Activated CD8-positive, alpha-beta T cell treated with anti-CD3 and anti-CD28 coated beads, Interleukin-2, amount 10 ng/mL, durations not matched to agents 7 days and 5 days (primary cell): ENCODE data around the gene SEMA7A. TPM values are rescaled to one million over a fixed set of nuclear protein-coding genes. Genes with fewer than 3 reads are reported as not detected.

Experiments used
- ATAC-seq: fragments of 150-1000 bp; cut with Tn5 transposase; one replicate; pipeline ENCODE4 v1.10.0; 2021; ENCODE audit warnings: moderate library complexity
- CTCF ChIA-PET: fragments of 350-600 bp; sonication (Branson Sonifier 250); formaldehyde crosslinking; loops from one replicate; lab custom pipeline; 2021; ENCODE audit warnings: antibody characterized with exemption; lab: Charles Lee
- POLR2A ChIA-PET: fragments of 350-600 bp; sonication (Branson Sonifier 250); formaldehyde crosslinking; loops from one replicate; lab custom pipeline; 2021; ENCODE audit warnings: antibody characterized with exemption; lab: Charles Lee
- DNase-seq: peaks from one replicate; pipeline ENCODE4 v3.0.0-alpha.2; 2020
- H3K27ac Mint-ChIP-seq: one replicate; pipeline ENCODE4 v1.8.0; 2021; ENCODE audit warnings: mild to moderate bottlenecking, mixed read lengths
- H3K27me3 Mint-ChIP-seq: one replicate; pipeline ENCODE4 v1.8.0; 2021; ENCODE audit warnings: low read depth, mixed read lengths
- H3K36me3 Mint-ChIP-seq: one replicate; pipeline ENCODE4 v1.8.0; 2021; ENCODE audit warnings: low read depth, mixed read lengths
- H3K4me1 Mint-ChIP-seq: one replicate; pipeline ENCODE4 v1.8.0; 2021; ENCODE audit warnings: low read depth, mixed read lengths
- H3K4me3 Mint-ChIP-seq: one replicate; pipeline ENCODE4 v1.8.0; 2021; ENCODE audit warnings: mild to moderate bottlenecking, mixed read lengths
- H3K9me3 Mint-ChIP-seq: one replicate; pipeline ENCODE4 v1.8.0; 2022; ENCODE audit warnings: mixed read lengths; ENCODE audit not compliant: insufficient read depth
- total RNA-seq, 2 experiments: library from RNA; stranded (reverse); gene quantifications; one replicate each; pipeline ENCODE4 v1.2.3, GENCODE V29; 2021

SEMA7A gene
- total RNA-seq, 2 experiments from 2014 or later, result 16.1 to 16.9 TPM

- CTCF ChIA-PET, result interaction anchor here (1.0 to 5.3 kb wide), 3 partner anchors 13 to 41 kb away, joined by 3 to 24 read pairs (median 3); no protein-coding TSS in a partner anchor
Observed at GRCh38 chr15:74397239-74398068, 36.3 kb downstream of the SEMA7A start.

DNA sequence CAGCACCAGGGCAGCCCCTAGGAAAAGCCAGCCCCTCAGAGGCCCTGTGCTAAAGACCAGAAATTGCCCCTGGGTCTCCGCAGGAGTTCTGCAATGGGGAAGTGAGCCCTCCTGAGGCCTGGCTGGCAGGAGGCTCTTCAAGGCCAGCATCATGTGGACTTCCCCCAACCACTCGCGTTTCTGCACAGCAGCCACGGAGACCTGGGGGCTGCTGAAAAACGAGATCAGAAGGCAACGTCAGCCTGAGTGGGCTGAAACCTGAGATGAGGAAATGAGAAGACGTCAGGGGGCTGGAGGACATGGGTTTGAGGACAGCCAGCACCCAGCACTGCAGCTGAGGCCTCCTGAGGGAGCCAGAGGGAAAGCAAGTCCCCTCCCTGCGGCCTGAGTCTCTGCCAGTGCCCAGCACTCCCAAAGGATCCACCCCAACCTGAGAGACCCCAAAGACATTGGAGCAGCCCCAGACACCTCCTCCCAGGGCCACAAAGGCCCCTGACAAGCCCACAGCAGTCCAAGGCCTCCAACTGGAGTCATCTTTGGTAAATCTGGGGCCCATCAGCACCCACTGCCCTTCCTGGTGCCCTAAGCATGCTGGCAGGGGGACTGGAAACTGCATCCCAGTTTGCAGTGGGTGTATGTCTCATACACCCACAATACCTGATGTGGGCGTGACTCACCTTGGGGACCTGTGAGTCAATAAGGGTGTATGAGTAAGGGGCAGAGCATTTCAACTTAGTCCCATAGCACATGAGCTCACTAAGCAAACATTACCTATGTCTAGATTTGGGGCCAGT is 37.1 kb downstream of the SEMA7A start:
- ChIA-PET POLR2A (interaction anchor here (0.6 to 4.6 kb wide), 4 partner anchors 11 to 36 kb away, joined by 3 to 23 read pairs (median 4); no protein-coding TSS in a partner anchor), CTCF (interaction anchor here (1.0 to 5.3 kb wide), 4 partner anchors 12 to 42 kb away, joined by 3 to 24 read pairs (median 6); no protein-coding TSS in a partner anchor)
- Mint-ChIP-seq H3K4me3 (no peak overlapping the region), H3K9me3 (no peaks in the 10 kb centered on the region), H3K36me3 (no peaks in the 10 kb centered on the region), H3K27ac (peak overlapping the region; percentile 81), H3K4me1 (peaks cover 88% of the 10 kb centered on the region), H3K27me3 (no peaks in the 10 kb centered on the region)
- no peak for DNase-seq
- no peak for ATAC-seq

More at GRCh38 chr15:74397239-74398068, 36.3 kb downstream of the SEMA7A start:
- H3K4me3 Mint-ChIP-seq, result no peak overlapping the region
- H3K36me3 Mint-ChIP-seq, result no peaks in the 10 kb centered on the region
- POLR2A ChIA-PET, result interaction anchor here (0.6 to 4.6 kb wide), 3 partner anchors 12 to 15 kb away, joined by 3 to 23 read pairs (median 4); no protein-coding TSS in a partner anchor
- H3K27me3 Mint-ChIP-seq, result no peaks in the 10 kb centered on the region
- H3K4me1 Mint-ChIP-seq, result peaks cover 88% of the 10 kb centered on the region
- H3K9me3 Mint-ChIP-seq, result no peaks in the 10 kb centered on the region
- ATAC-seq (no peak), DNase-seq (no peak)
- H3K27ac Mint-ChIP-seq, result peak overlapping the region; percentile 81

DNA sequence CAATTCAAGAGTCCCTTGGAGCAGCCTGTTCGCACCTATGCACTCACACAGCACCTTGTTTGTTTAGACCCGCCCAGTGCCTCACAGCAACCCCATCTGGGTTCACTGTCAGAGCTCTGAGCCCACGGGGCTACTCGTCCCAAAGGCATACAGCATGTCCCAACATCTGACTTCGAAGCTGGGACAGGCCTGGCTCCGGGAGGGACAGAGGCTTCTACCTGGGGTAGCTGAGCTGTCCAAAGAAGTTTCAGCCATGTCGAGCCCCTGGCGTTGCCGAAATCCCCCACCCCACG is 37.7 kb downstream of the SEMA7A start:
- Mint-ChIP-seq H3K4me3 (no peak overlapping the region), H3K27ac (peak overlapping the region; percentile 81), H3K27me3 (no peaks in the 10 kb centered on the region), H3K9me3 (no peaks in the 10 kb centered on the region), H3K36me3 (no peaks in the 10 kb centered on the region), H3K4me1 (peaks cover 88% of the 10 kb centered on the region)
- POLR2A ChIA-PET, result interaction anchor here (0.9 to 4.6 kb wide), 3 partner anchors 11 to 37 kb away, joined by 3 to 23 read pairs (median 4); no protein-coding TSS in a partner anchor
- CTCF ChIA-PET, result interaction anchor here (1.1 to 5.3 kb wide), 3 partner anchors 11 to 36 kb away, joined by 3 to 24 read pairs (median 8); no protein-coding TSS in a partner anchor
- no peak for DNase-seq
- ATAC-seq, result no peak

GRCh38 chr15:74395319-74396145 is 38.2 kb downstream of the SEMA7A start:
- H3K36me3 Mint-ChIP-seq, result no peaks in the 10 kb centered on the region
- ChIA-PET CTCF (interaction anchor here (2.6 to 5.3 kb wide), 2 partner anchors 11 to 13 kb away, joined by 8 to 24 read pairs; no protein-coding TSS in a partner anchor), POLR2A (interaction anchor here (0.9 to 4.6 kb wide), 3 partner anchors 10 to 37 kb away, joined by 3 to 23 read pairs (median 4); no protein-coding TSS in a partner anchor)
- peaks cover 88% of the 10 kb centered on the region for H3K4me1 Mint-ChIP-seq
- H3K9me3 Mint-ChIP-seq, result no peaks in the 10 kb centered on the region
- H3K27ac Mint-ChIP-seq, result peak overlapping the region; percentile 81
- no peak overlapping the region for H3K4me3 Mint-ChIP-seq
- ATAC-seq (no peak), DNase-seq (no peak)
- no peaks in the 10 kb centered on the region for H3K27me3 Mint-ChIP-seq

DNA sequence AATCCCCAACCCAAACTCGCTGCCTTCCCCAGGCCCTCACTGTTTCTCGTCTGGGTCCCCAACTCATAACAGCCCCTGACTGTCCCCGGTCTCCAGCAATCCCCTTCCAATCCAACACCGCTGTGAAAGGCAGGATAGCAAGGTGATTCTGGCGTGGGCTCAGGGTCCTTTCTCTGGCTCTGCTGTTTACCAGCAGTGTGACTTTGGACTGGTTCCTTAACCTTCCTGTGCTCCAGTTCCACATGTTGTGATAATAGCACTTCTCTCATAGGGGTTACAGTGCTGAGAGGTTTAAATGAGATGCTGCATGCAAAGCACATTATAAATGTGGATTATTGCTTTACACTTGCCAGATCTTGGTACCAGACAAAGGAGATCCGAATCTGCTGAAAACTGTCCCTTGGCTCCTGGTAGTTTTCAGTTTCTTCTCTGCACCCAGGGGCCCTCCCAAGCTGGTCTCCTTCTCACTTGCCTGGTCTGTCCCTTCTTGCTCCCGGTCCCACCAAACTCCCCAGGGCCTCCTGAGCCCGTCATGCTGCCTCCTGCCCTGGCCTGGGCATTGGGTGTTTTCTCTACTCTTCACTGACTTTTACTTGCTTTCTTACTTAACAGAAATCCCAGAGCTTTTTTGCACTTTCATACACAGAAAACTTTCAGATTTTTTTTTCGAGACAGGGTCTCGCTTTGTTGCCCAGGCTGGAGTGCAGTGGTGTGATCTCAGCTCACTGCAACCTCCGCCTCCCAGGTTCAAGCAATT is 39.5 kb downstream of the SEMA7A start:
- Mint-ChIP-seq H3K36me3 (no peaks in the 10 kb centered on the region), H3K4me1 (peaks cover 85% of the 10 kb centered on the region), H3K27me3 (no peaks in the 10 kb centered on the region), H3K9me3 (no peaks in the 10 kb centered on the region), H3K27ac (peak overlapping the region; percentile 23), H3K4me3 (no peak overlapping the region)
- POLR2A ChIA-PET, result interaction anchor here (4.6 kb wide), 1 partner anchor 9 kb away, joined by 23 read pairs; no protein-coding TSS in a partner anchor
- CTCF ChIA-PET, result interaction anchor here (1.3 to 5.3 kb wide), 6 partner anchors 8 to 45 kb away, joined by 3 to 24 read pairs (median 5); no protein-coding TSS in a partner anchor
- no peak for DNase-seq
- no peak for ATAC-seq

GRCh38 chr15:74393423-74393822 is 40.3 kb downstream of the SEMA7A start:
- H3K36me3 Mint-ChIP-seq, result no peaks in the 10 kb centered on the region
- ATAC-seq (no peak), DNase-seq (no peak)
- CTCF ChIA-PET, result interaction anchor here (0.7 to 5.3 kb wide), 7 partner anchors 9 to 45 kb away, joined by 3 to 24 read pairs (median 3); no protein-coding TSS in a partner anchor
- no peaks in the 10 kb centered on the region for H3K27me3 Mint-ChIP-seq
- H3K27ac Mint-ChIP-seq, result peak overlapping the region; percentile 80
- POLR2A ChIA-PET, result interaction anchor here (4.6 kb wide), 1 partner anchor 8 kb away, joined by 23 read pairs; no protein-coding TSS in a partner anchor
- no peaks in the 10 kb centered on the region for H3K9me3 Mint-ChIP-seq
- H3K4me1 Mint-ChIP-seq, result peaks cover 82% of the 10 kb centered on the region
- H3K4me3 Mint-ChIP-seq, result no peak overlapping the region

- peaks cover 77% of the 10 kb centered on the region for H3K4me1 Mint-ChIP-seq
- ATAC-seq (no peak), DNase-seq (no peak)
- CTCF ChIA-PET, result interaction anchor here (0.7 to 5.3 kb wide), 7 partner anchors 8 to 46 kb away, joined by 3 to 24 read pairs (median 3); no protein-coding TSS in a partner anchor
- H3K27me3 Mint-ChIP-seq, result no peaks in the 10 kb centered on the region
- no peak overlapping the region for H3K4me3 Mint-ChIP-seq
- peak overlapping the region; percentile 80 for H3K27ac Mint-ChIP-seq
- H3K9me3 Mint-ChIP-seq, result no peaks in the 10 kb centered on the region
- POLR2A ChIA-PET, result interaction anchor here (4.6 kb wide), 1 partner anchor 8 kb away, joined by 23 read pairs; no protein-coding TSS in a partner anchor
- H3K36me3 Mint-ChIP-seq, result no peaks in the 10 kb centered on the region
Observed at GRCh38 chr15:74392902-74393301, 40.9 kb downstream of the SEMA7A start.

GRCh38 chr15:74392451-74392830 is 41.3 kb downstream of the SEMA7A start:
- Mint-ChIP-seq H3K36me3 (no peaks in the 10 kb centered on the region), H3K27ac (peak overlapping the region; percentile 80), H3K9me3 (no peaks in the 10 kb centered on the region), H3K4me1 (peaks cover 72% of the 10 kb centered on the region), H3K27me3 (no peaks in the 10 kb centered on the region), H3K4me3 (no peak overlapping the region)
- CTCF ChIA-PET, result interaction anchor here (1.1 to 5.3 kb wide), 5 partner anchors 8 to 46 kb away, joined by 3 to 24 read pairs (median 5); no protein-coding TSS in a partner anchor
- ATAC-seq, result no peak
- POLR2A ChIA-PET, result no interaction called here
- no peak for DNase-seq

DNA sequence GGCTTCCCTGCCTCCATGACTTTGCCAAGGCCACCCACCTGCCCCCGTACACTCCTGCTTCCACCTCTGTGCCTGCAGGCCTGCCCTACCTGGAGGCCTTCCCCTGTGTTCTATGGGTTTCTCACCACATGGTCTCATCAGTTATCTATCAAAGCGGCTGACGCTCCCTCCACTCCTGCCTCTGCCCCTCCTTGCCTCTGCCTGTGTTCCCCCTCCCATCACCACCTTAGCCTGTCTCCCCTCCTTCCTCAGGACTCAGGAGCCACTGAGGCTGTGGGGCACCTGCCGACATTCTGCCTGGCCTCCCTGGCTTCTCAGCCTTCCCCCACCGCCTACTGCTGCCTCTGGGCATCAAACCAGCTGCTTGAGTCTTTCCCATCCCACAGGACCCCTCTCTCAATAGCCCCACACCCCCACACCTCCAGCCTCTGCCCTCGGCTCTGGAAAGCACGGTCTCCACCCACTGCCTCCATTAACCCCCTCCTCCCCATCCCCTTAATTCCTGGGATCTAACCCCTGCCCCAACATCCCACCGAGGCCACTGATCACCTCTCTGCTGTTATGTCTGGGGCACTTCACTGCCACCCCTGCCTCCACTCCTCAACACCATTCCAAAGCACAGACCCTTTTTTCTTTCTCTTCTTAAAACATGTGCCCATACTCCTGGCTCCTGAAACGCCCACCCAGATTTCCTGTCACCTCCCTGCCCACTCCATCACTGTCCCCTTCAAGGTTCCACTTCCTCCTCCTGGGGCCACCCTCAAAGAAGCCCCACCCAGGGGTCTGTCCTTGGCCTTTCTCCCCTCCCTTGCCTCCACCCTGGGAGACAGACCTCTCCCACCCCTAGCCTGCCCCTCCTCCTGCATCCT is 41.9 kb downstream of the SEMA7A start:
- H3K4me3 Mint-ChIP-seq, result no peak overlapping the region
- no peak for ATAC-seq

More for the DNA sequence above, 41.9 kb downstream of the SEMA7A start:
- Mint-ChIP-seq H3K9me3 (no peaks in the 10 kb centered on the region), H3K27ac (peak overlapping the region; percentile 80), H3K4me1 (peaks cover 70% of the 10 kb centered on the region), H3K27me3 (no peaks in the 10 kb centered on the region), H3K36me3 (no peaks in the 10 kb centered on the region)
- ChIA-PET CTCF (interaction anchor here (1.2 to 1.7 kb wide), 3 partner anchors 9 to 60 kb away, joined by 3 to 8 read pairs (median 4); no protein-coding TSS in a partner anchor), POLR2A (interaction anchor here (2.1 kb wide), 1 partner anchor 8 kb away, joined by 6 read pairs; no protein-coding TSS in a partner anchor)
- DNase-seq, result no peak
